GM12873 (cell line): ENCODE data around the gene KCNRG.

Experiments used
- TF ChIP-seq, protein P1 (sequence below): IDR thresholded peaks from 2 replicates; pipeline ENCODE4 v1.5.1; 2012; ENCODE audit warnings: low read depth, mild to moderate bottlenecking, moderate library complexity, low read length, control low read depth; ENCODE audit not compliant: insufficient read depth; ENCODE audit errors: missing control alignments

The KCNRG gene, protein sequence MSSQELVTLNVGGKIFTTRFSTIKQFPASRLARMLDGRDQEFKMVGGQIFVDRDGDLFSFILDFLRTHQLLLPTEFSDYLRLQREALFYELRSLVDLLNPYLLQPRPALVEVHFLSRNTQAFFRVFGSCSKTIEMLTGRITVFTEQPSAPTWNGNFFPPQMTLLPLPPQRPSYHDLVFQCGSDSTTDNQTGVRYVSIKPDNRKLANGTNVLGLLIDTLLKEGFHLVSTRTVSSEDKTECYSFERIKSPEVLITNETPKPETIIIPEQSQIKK

DNA sequence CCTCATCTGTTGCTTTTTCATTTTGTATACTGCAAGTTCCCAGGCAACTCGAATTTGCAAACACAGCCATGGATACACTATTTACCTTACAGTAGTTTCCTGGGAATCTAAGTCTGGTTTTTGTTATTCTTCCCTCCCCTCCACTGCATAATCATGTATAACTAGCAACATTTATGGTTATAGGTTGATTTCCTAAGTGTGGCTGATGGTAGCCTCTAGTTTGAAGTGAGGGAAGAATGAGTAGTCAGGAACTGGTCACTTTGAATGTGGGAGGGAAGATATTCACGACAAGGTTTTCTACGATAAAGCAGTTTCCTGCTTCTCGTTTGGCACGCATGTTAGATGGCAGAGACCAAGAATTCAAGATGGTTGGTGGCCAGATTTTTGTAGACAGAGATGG is at the start of gene KCNRG:
TSS of gene KCNRG (plus strand) at position 187 of the 400 bp plus-strand sequence. CDS start at position 237, 50 bp downstream.
- TF ChIP-seq, protein P1, sequence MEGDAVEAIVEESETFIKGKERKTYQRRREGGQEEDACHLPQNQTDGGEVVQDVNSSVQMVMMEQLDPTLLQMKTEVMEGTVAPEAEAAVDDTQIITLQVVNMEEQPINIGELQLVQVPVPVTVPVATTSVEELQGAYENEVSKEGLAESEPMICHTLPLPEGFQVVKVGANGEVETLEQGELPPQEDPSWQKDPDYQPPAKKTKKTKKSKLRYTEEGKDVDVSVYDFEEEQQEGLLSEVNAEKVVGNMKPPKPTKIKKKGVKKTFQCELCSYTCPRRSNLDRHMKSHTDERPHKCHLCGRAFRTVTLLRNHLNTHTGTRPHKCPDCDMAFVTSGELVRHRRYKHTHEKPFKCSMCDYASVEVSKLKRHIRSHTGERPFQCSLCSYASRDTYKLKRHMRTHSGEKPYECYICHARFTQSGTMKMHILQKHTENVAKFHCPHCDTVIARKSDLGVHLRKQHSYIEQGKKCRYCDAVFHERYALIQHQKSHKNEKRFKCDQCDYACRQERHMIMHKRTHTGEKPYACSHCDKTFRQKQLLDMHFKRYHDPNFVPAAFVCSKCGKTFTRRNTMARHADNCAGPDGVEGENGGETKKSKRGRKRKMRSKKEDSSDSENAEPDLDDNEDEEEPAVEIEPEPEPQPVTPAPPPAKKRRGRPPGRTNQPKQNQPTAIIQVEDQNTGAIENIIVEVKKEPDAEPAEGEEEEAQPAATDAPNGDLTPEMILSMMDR = no peak

DNA sequence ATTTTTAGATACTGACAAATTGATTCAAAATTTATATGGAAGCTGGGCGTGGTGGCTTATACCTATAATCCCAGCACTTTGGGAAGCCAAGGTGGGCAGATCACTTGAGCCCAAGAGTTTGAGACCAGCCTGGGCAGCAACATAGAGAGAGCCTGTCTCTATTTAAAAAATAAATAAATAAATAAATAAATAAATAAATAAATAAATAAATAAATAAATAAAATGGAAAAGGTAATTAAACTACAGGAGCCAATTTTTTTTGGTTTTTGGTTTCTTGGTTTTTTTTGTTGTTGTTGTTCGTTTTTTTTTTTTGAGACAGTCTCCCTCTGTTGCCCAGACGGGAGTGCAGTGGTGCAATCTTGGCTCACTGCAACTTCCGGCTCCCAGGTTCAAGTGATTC is 47.8 kb upstream of the KCNRG start:
- TF ChIP-seq, protein P1 = no peak

DNA sequence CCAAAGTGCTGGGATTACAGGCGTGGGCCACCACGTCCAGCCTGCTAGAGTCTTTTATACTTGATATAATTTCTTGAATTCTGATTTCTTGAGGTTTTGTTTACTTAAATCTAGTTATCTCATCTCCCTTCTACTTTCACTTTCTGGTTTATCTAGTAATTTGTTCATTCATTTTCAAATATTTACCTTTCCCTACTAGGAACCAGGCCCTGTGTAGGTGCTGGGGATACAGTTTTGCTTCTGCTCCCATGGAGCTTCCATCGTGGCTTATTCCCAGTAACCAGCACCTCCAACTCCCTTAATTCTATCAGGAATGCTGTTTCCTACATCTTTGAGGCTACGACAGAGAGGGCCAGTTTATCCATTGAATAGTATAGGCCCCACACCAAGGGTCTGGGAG is 42.5 kb upstream of the KCNRG start:
- TF ChIP-seq, protein P1 = no peak

DNA sequence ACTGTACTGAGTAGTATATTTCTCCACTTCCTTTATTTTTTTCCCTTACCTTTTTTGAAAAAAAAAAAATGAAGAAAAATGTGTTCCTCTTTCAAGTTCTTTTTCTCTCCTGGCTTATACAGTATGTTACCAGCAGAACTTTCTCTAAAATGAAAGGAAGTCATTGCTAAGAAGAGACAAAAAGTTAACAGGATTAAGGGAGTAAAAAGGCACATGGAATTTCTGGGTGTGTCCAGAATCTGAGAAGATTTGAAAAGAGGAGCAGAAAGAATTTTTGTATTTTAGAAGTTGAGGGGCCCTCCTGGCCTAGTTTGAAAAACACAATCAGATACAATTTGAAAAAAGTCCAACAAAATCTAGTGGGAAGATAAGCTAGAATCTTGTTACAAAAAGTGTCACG is 39.4 kb upstream of the KCNRG start:
- TF ChIP-seq, protein P1 = no peak

DNA sequence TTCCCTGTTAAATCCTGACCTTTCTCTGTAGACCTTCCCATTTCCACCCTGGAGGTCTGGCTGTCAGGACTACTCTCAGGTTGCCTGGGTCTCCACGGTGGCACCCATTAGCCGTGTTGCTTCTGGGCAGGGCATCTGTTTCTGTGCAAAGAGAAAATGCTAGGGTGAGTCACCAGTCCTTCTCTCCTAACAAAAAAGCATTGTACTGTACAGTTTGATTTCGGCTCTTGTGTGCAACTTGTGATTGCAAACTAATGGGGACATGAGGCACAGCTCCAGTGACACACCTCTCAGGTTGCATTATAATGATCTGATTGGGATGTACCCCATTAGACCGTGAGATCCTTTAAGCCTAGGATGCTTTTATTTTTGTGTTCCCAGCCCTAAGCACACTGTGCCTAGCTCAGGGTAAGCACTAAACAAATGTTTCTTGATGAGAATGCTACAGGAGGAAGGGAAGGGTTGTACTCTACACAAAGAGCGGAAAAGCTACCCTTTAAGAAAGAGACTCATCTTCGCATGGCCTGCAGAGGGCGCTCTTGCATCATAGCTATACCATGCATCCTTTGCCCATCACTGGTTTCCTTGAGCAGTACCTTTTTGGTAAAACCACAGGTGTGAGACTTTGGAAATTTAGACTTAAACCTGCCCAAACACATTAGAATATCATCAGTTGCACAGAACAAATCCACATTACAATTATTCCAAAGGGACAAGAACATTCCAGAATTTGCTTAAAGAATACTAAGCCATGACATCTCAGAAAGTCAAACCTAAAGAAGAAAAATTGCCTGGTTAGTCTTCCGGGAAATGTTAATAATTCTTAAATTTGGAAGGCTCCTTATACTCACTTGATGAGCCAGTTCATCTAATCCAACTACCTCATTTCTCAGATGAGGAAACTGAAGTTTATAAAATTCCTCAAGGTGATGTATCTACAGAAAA is 38.7 kb upstream of the KCNRG start:
- TF ChIP-seq, protein P1 = peak; percentile 95

DNA sequence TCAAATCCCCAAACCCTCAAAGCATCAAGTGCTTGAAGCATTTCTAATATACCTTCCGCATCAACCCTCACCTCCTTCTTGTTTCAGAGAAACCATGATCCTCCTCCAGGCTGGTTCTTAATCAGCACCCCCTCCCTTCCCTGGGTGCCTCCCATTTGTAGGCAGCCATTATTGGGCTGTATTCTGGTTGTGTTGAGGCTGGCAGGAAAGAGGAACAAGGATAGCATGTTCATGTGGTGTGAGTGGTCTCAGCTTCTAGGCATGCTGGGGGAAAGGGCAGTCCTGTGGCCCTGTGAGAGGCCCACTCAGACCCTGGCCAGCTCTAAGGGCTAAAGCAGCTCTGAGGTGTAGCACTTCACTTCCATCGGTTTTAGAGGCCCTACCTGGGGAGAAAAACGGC is 37.3 kb upstream of the KCNRG start:
- TF ChIP-seq, protein P1 = no peak

DNA sequence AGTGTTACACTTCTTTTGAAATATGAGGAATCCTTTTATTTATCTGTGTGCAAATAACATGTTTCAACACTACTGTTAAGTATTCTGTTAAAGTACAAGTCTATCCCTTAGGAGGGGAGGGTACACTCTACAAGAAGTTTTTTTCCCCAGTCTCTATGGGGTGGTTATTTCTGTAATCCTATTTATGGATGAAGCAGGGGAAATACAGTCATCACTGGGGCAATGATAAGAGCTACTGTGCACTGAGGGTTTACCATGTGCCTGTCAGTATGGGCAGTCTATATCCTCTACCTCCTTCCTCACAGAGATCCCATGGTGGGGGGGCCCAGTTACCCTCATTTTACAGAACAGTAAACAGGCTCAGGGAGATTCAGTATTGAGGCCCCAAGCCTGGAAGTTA is 35.0 kb upstream of the KCNRG start:
- TF ChIP-seq, protein P1 = no peak
